HEK293T (cell line): ENCODE measurements around the gene KIF17.

Source experiments
- CTCF ChIA-PET: fragments of 350-600 bp; formaldehyde crosslinking; extraction: SDS; loops from one replicate; lab custom pipeline; 2021; ENCODE audit warnings: antibody characterized with exemption, inconsistent platforms; lab: Yijun Ruan, JAX
- POLR2A ChIA-PET: fragments of 350-600 bp; formaldehyde crosslinking; extraction: SDS; loops from one replicate; lab custom pipeline; 2020; ENCODE audit warnings: antibody characterized with exemption, inconsistent platforms; lab: Yijun Ruan, JAX
- DNase-seq: peaks from one replicate; pipeline ENCODE4 v3.0.0; 2012; ENCODE audit warnings: mixed read lengths; ENCODE audit errors: extremely low spot score
- ARNT ChIP-seq: fragments of 450-650 bp; IDR thresholded peaks from 2 replicates; pipeline ENCODE4 v1.6.1; 2017; ENCODE audit warnings: mild to moderate bottlenecking
- BHLHE40 ChIP-seq: fragments of 450-650 bp; IDR thresholded peaks from 2 replicates; pipeline ENCODE4 v1.6.1; 2016; ENCODE audit warnings: mild to moderate bottlenecking, moderate library complexity, borderline replicate concordance
- CTBP1 ChIP-seq: fragments of 450-650 bp; IDR thresholded peaks from 2 replicates; pipeline ENCODE4 v1.6.1; 2016; ENCODE audit warnings: borderline replicate concordance
- ELF4 ChIP-seq: fragments of 450-650 bp; IDR thresholded peaks from 2 replicates; pipeline ENCODE4 v1.6.1; 2017; ENCODE audit warnings: antibody characterized with exemption
- FOXA1 ChIP-seq: fragments of 450-650 bp; IDR thresholded peaks from 2 replicates; pipeline ENCODE4 v1.6.1; 2016; ENCODE audit warnings: mild to moderate bottlenecking
- FOXK2 ChIP-seq: fragments of 450-650 bp; IDR thresholded peaks from 2 replicates; pipeline ENCODE4 v1.6.1; 2016; ENCODE audit warnings: mild to moderate bottlenecking
- FOXM1 ChIP-seq: fragments of 450-650 bp; IDR thresholded peaks from 2 replicates; pipeline ENCODE4 v1.6.1; 2017; ENCODE audit warnings: mild to moderate bottlenecking, borderline replicate concordance
- HDGF ChIP-seq: fragments of 450-650 bp; IDR thresholded peaks from 2 replicates; pipeline ENCODE4 v1.6.1; 2017; ENCODE audit warnings: antibody characterized with exemption, borderline replicate concordance
- L3MBTL2 ChIP-seq: fragments of 450-650 bp; conservative IDR thresholded peaks from 2 replicates; pipeline ENCODE4 v1.6.1; 2016; ENCODE audit warnings: mild to moderate bottlenecking
- LEF1 ChIP-seq: fragments of 450-650 bp; IDR thresholded peaks from 2 replicates; pipeline ENCODE4 v1.6.1; 2017; ENCODE audit warnings: mild to moderate bottlenecking, borderline replicate concordance
- NFRKB ChIP-seq: fragments of 450-650 bp; IDR thresholded peaks from 2 replicates; pipeline ENCODE4 v1.6.1; 2016; ENCODE audit warnings: mild to moderate bottlenecking, moderate library complexity
- SP1 ChIP-seq: fragments of 450-650 bp; IDR thresholded peaks from 2 replicates; pipeline ENCODE4 v1.6.1; 2017
- SUZ12 ChIP-seq: fragments of 450-650 bp; IDR thresholded peaks from 2 replicates; pipeline ENCODE4 v1.6.1; 2016; ENCODE audit warnings: mild to moderate bottlenecking
- TARDBP ChIP-seq: fragments of 450-650 bp; IDR thresholded peaks from 2 replicates; pipeline ENCODE4 v1.6.1; 2016
- ZNF384 ChIP-seq: fragments of 450-650 bp; IDR thresholded peaks from 2 replicates; pipeline ENCODE4 v1.6.1; 2016
- TF ChIP-seq, protein P1 (sequence below): fragments of 450-650 bp; IDR thresholded peaks from 2 replicates; pipeline ENCODE4 v1.6.1; 2016

Gene KIF17

GRCh38 chr1:20732071-20732587 is 14.3 kb upstream of the KIF17 start:
- DNase-seq, result peak; percentile 87
- POLR2A ChIA-PET, result interaction anchor here (1.0 kb wide), 1 partner anchor 35 kb away, joined by 3 read pairs; no protein-coding TSS in a partner anchor
- TF ChIP-seq L3MBTL2 (0 out of 2 replicates have a peak, but pooled peaks have one; percentile 30), ZNF384 (no peak), BHLHE40 (no peak)
- CTCF ChIA-PET, result interaction anchor here (2.1 kb wide), 1 partner anchor 35 kb away, joined by 9 read pairs; no protein-coding TSS in a partner anchor

- DNase-seq, result peak; percentile 3
- ChIA-PET CTCF (interaction anchor here (2.1 kb wide), 1 partner anchor 34 kb away, joined by 9 read pairs; no protein-coding TSS in a partner anchor), POLR2A (interaction anchor here (0.7 to 1.0 kb wide), 3 partner anchors 10 to 55 kb away, joined by 3 to 4 read pairs (median 3); no protein-coding TSS in a partner anchor)
Measured at GRCh38 chr1:20731057-20731991, 13.5 kb upstream of the KIF17 start.

DNA sequence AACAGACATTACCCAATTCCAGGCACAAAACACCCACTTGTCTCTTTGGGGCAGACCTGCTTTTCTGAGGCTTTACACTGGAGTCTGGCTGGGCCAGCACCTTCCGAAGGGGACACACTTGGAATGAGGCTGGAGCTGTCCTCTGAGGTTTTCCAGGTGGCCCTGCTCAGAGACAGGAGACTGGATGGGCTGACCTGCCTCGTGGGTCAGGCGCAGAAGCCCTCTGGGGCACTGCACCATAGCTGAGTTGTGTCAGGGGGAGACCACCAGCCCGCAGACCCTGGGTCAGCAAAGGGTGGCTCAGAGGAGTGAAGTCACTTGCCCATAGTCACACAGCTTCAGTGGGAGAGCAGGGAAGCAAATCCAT is 12.9 kb upstream of the KIF17 start:
- ChIA-PET POLR2A (interaction anchor here (0.7 to 1.0 kb wide), 2 partner anchors 9 to 56 kb away, joined by 3 to 4 read pairs; no protein-coding TSS in a partner anchor), CTCF (interaction anchor here (2.1 kb wide), 1 partner anchor 34 kb away, joined by 9 read pairs; no protein-coding TSS in a partner anchor)
- TF ChIP-seq FOXK2, result no peak
- no peak for TF ChIP-seq BHLHE40
- TF ChIP-seq, protein P1, sequence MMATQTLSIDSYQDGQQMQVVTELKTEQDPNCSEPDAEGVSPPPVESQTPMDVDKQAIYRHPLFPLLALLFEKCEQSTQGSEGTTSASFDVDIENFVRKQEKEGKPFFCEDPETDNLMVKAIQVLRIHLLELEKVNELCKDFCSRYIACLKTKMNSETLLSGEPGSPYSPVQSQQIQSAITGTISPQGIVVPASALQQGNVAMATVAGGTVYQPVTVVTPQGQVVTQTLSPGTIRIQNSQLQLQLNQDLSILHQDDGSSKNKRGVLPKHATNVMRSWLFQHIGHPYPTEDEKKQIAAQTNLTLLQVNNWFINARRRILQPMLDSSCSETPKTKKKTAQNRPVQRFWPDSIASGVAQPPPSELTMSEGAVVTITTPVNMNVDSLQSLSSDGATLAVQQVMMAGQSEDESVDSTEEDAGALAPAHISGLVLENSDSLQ, result no peak
- TF ChIP-seq FOXA1, result no peak
- no peak for TF ChIP-seq LEF1
- no peak for TF ChIP-seq ARNT
- TF ChIP-seq TARDBP, result no peak
- TF ChIP-seq HDGF, result no peak
- no peak for TF ChIP-seq SP1
- TF ChIP-seq ZNF384, result no peak
- no peak for TF ChIP-seq ELF4
- no peak for TF ChIP-seq SUZ12
- no peak for TF ChIP-seq L3MBTL2
- no peak for TF ChIP-seq NFRKB
- no peak for TF ChIP-seq FOXM1
- no peak for TF ChIP-seq CTBP1
- peak; percentile 3 for DNase-seq

More at GRCh38 chr1:20731057-20731991, 13.5 kb upstream of the KIF17 start:
- TF ChIP-seq ARNT (no peak), FOXA1 (no peak), ZNF384 (no peak), LEF1 (no peak)
- TF ChIP-seq, protein P1, result no peak

GRCh38 chr1:20729990-20730689 is 12.3 kb upstream of the KIF17 start:
- POLR2A ChIA-PET, result no interaction called here
- no peak for DNase-seq
- CTCF ChIA-PET, result no interaction called here

GRCh38 chr1:20729155-20729931 is 11.5 kb upstream of the KIF17 start:
- no peak for DNase-seq
- CTCF ChIA-PET, result no interaction called here
- POLR2A ChIA-PET, result no interaction called here
- no peak for TF ChIP-seq SP1
- TF ChIP-seq FOXM1, result no peak
- TF ChIP-seq NFRKB, result no peak
- TF ChIP-seq SUZ12, result no peak
- no peak for TF ChIP-seq FOXA1
- no peak for TF ChIP-seq ZNF384
- no peak for TF ChIP-seq BHLHE40
- no peak for TF ChIP-seq ARNT
- TF ChIP-seq ELF4, result no peak
- no peak for TF ChIP-seq FOXK2
- TF ChIP-seq, protein P1, result no peak
- TF ChIP-seq HDGF, result no peak
- TF ChIP-seq CTBP1, result no peak

More at GRCh38 chr1:20729990-20730689, 12.3 kb upstream of the KIF17 start:
- TF ChIP-seq ELF4 (no peak), L3MBTL2 (no peak), CTBP1 (no peak), FOXA1 (no peak), SUZ12 (no peak)
